RPMI7951 (cell line): ENCODE results near the gene ZYG11A. TPM values are rescaled to one million over a fixed set of nuclear protein-coding genes. Genes with fewer than 3 reads are reported as not detected.
A peak's percentile ranks its signal among the peaks of the same experiment; 100 is the strongest.

ENCODE experiments used
- DNase-seq: peaks from one replicate; pipeline ENCODE4 v3.0.0-alpha.2; 2012; ENCODE audit warnings: low read depth
- total RNA-seq: library from RNA; depleted of rRNA; stranded (reverse); fragments of >200 nt; shearing (Covaris generic); gene quantifications from 2 replicates; pipeline ENCODE4 v1.2.3, GENCODE V29; 2014; rRNA removed

The ZYG11A gene
- total RNA-seq, 1 experiment from 2014 or later, result 0.96 TPM

- no peak for DNase-seq
These were observed 75.0 kb downstream of the ZYG11A start for GRCh38 chr1:52917581-52917980.

GRCh38 chr1:52918201-52918600 is 75.6 kb downstream of the ZYG11A start:
- no peak for DNase-seq

GRCh38 chr1:52919051-52919722 is 76.6 kb downstream of the ZYG11A start:
- no peak for DNase-seq

- DNase-seq, result no peak
These were observed 77.3 kb downstream of the ZYG11A start for GRCh38 chr1:52919723-52920483.

- DNase-seq, result peak; percentile 18
These were observed 78.3 kb downstream of the ZYG11A start for GRCh38 chr1:52920791-52921291.

GRCh38 chr1:52925571-52926005 is 83.0 kb downstream of the ZYG11A start:
- no peak for DNase-seq

GRCh38 chr1:52926864-52927211 is 84.3 kb downstream of the ZYG11A start:
- no peak for DNase-seq

GRCh38 chr1:52927212-52928014 is 84.9 kb downstream of the ZYG11A start, which contains the start of gene SCP2:
Gene SCP2, plus strand, starts transcription at chr1:52927276. Its CDS starts 121 bp downstream, at chr1:52927397.
- DNase-seq, result peak; percentile 77

- DNase-seq, result no peak
These were observed 85.5 kb downstream of the ZYG11A start for GRCh38 chr1:52928015-52928404.

- no peak for DNase-seq
These were observed 86.5 kb downstream of the ZYG11A start for GRCh38 chr1:52929019-52929418.

GRCh38 chr1:52937433-52938182 is 95.0 kb downstream of the ZYG11A start:
- no peak for DNase-seq

GRCh38 chr1:52938183-52938451 is 95.6 kb downstream of the ZYG11A start:
- DNase-seq, result no peak

GRCh38 chr1:52943876-52944416 is 101.4 kb downstream of the ZYG11A start:
- DNase-seq, result no peak

GRCh38 chr1:52944566-52944965 is 102.0 kb downstream of the ZYG11A start:
- no peak for DNase-seq

Other genes starting within 250 kb of the ZYG11A start
- gene GPX7, start 240.4 kb upstream of the ZYG11A start, total RNA-seq, result 32.6 and 38.9 TPM in 2 replicates
- not detected in 2 replicates for gene SHISAL2A, start 209.6 kb upstream of the ZYG11A start, total RNA-seq
- gene COA7, start 144.4 kb upstream of the ZYG11A start, total RNA-seq, result 10.0 and 10.2 TPM in 2 replicates
- gene ZYG11B, start 116.3 kb upstream of the ZYG11A start, total RNA-seq, result 23.6 and 27.5 TPM in 2 replicates
- gene ECHDC2, start 79.0 kb downstream of the ZYG11A start, total RNA-seq, result 15.1 and 22.8 TPM in 2 replicates
- 217 and 242 TPM in 2 replicates for gene SCP2, start 84.5 kb downstream of the ZYG11A start, total RNA-seq
- gene PODN, start 219.5 kb downstream of the ZYG11A start, total RNA-seq, result 0.36 TPM in 1 of 2 replicates, not detected in the other